ENCODE results near the gene PDE4B. TPM values are rescaled to one million over a fixed set of nuclear protein-coding genes. Genes with fewer than 3 reads are reported as not detected.

Gene PDE4B
- total and polyA plus RNA-seq, 9 of the 15 experiments (the other 6 are each of a cell fraction or from before 2014, with no cell fraction given): 0.09 TPM; not detected in 8

DNA sequence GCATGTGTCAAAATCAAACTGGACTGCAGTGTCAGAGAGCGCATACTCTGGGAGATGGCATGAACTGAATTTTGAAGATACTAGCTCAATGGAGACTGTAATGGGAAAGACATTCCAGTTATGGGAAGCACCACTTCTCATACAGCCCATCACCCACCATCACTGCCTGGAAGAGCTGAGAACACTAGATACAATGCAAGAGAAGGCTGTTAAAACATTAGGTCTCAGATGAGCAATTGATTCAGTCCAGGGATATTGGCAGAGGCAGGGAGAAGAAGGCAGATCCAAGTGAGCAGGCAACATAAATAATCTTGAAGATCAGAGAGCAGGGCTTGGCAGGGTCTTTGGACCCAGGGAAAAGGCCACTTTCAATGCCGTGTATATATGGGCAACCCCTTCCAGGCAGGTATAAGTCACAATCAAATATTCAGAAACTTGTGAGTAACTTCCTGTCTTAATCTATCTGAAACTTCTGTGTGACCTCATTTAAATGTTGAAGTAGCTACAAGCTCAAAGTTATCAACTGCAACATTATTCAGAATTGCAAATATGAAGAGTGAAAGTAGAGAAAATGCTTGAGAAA lies 450.9 kb downstream of the PDE4B start:
- no peaks in the 10 kb centered on the region for H3K9me1 ChIP-seq (ENCODE audit: control insufficient read depth, insufficient read depth, low read length)
- intact Hi-C loops (cut with micrococcal nuclease): loop anchor here (10.0 kb wide), 1 partner anchor 1179 kb away; no protein-coding TSS in a partner anchor
- ChIA-PET CTCF (ENCODE audit: low intra/inter-chr PET ratio) (interaction anchor here (1.4 to 3.4 kb wide), 2 partner anchors 284 to 1975 kb away, joined by 8 to 58 read pairs; no protein-coding TSS in a partner anchor), POLR2A (no interaction called here)
- BruUV-seq (replicated peaks): no TSS peak
- in situ Hi-C loops (cut with MboI): loop anchor here (5.0 to 25.0 kb wide), 4 partner anchors 201 to 1181 kb away; no protein-coding TSS in a partner anchor
- H3K27me3 ChIP-seq (ENCODE audit: control insufficient read depth in 2 of 2, insufficient read depth in 2 of 2, low read length in 2 of 2): peaks cover 0 to 2% of the 10 kb centered on the region in 2 experiments; a peak in 1 of 5 replicates
- H3K9ac ChIP-seq (ENCODE audit: insufficient read depth in 1 of 2, low read depth in 2 of 2, low read length in 2 of 2): no peak overlapping the region
- H3K4me3 ChIP-seq: no peak overlapping the region
- H2AFZ ChIP-seq (ENCODE audit: low read depth, low read length): no peak overlapping the region
- WGBS (ENCODE audit: insufficient coverage, low coverage, missing lambda C conversion rate): 3% methylated on average over 2 of the region's 2 CpGs
- no peaks in the 10 kb centered on the region for H4K20me1 ChIP-seq (replicated peaks; ENCODE audit: control insufficient read depth, insufficient read depth, low read length)
- ATAC-seq: no peak
- no peak for FAIRE-seq
- H3K9me3 ChIP-seq (replicated peaks; ENCODE audit: control insufficient read depth, insufficient read depth, low read depth, low read length): no peaks in the 10 kb centered on the region
- no peak for DNase-seq (ENCODE audit: extremely low read depth in 1 of 4, low spot score in 3 of 4)
- H3K36me3 ChIP-seq (ENCODE audit: control insufficient read depth, insufficient read depth, low read length): no peaks in the 10 kb centered on the region
- no peak overlapping the region for H3K27ac ChIP-seq (ENCODE audit: extremely low read depth, low read depth, low read length)
- H3K4me1 ChIP-seq (replicated peaks in 1 of 2; ENCODE audit: control insufficient read depth in 2 of 2, insufficient read depth in 2 of 2, low read length in 2 of 2): no peaks in the 10 kb centered on the region
- no peak overlapping the region for H3K4me2 ChIP-seq (ENCODE audit: insufficient read depth, low read length)
- no peaks in the 10 kb centered on the region for H3K79me2 ChIP-seq (ENCODE audit: control insufficient read depth, insufficient read depth, low read length)
- no peak for TF ChIP-seq HCFC1 (IDR thresholded peaks at IDR 0.05; ENCODE audit: low read depth, low read length)
- TF ChIP-seq, protein P1, sequence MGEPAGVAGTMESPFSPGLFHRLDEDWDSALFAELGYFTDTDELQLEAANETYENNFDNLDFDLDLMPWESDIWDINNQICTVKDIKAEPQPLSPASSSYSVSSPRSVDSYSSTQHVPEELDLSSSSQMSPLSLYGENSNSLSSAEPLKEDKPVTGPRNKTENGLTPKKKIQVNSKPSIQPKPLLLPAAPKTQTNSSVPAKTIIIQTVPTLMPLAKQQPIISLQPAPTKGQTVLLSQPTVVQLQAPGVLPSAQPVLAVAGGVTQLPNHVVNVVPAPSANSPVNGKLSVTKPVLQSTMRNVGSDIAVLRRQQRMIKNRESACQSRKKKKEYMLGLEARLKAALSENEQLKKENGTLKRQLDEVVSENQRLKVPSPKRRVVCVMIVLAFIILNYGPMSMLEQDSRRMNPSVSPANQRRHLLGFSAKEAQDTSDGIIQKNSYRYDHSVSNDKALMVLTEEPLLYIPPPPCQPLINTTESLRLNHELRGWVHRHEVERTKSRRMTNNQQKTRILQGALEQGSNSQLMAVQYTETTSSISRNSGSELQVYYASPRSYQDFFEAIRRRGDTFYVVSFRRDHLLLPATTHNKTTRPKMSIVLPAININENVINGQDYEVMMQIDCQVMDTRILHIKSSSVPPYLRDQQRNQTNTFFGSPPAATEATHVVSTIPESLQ (CRISPR knock-in tag; IDR thresholded peaks at IDR 0.05): no peak
- TF ChIP-seq SMAD4 (CRISPR knock-in tag; conservative IDR thresholded peaks at IDR 0.05): no peak
- TF ChIP-seq, protein P2, sequence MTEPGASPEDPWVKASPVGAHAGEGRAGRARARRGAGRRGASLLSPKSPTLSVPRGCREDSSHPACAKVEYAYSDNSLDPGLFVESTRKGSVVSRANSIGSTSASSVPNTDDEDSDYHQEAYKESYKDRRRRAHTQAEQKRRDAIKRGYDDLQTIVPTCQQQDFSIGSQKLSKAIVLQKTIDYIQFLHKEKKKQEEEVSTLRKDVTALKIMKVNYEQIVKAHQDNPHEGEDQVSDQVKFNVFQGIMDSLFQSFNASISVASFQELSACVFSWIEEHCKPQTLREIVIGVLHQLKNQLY (CRISPR knock-in tag; conservative IDR thresholded peaks at IDR 0.05): no peak
- TF ChIP-seq, protein P3, sequence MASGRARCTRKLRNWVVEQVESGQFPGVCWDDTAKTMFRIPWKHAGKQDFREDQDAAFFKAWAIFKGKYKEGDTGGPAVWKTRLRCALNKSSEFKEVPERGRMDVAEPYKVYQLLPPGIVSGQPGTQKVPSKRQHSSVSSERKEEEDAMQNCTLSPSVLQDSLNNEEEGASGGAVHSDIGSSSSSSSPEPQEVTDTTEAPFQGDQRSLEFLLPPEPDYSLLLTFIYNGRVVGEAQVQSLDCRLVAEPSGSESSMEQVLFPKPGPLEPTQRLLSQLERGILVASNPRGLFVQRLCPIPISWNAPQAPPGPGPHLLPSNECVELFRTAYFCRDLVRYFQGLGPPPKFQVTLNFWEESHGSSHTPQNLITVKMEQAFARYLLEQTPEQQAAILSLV (tag; IDR thresholded peaks at IDR 0.05): no peak
- TF ChIP-seq KLF6 (CRISPR knock-in tag; IDR thresholded peaks at IDR 0.05; ENCODE audit: borderline replicate concordance): no peak
- TF ChIP-seq RFX5 (IDR thresholded peaks at IDR 0.05; ENCODE audit: low read depth, low read length): no peak
- TF ChIP-seq CBX1 (IDR thresholded peaks at IDR 0.05; ENCODE audit: low read depth): no peak
- TF ChIP-seq NBN (IDR thresholded peaks at IDR 0.05; ENCODE audit: low read depth): no peak
- no peak for TF ChIP-seq ZBTB7A (IDR thresholded peaks at IDR 0.05; ENCODE audit: borderline replicate concordance, control insufficient read depth, low read depth, low read length)
- no peak for TF ChIP-seq JUNB (CRISPR knock-in tag; conservative IDR thresholded peaks at IDR 0.05)
- TF ChIP-seq, protein P4, sequence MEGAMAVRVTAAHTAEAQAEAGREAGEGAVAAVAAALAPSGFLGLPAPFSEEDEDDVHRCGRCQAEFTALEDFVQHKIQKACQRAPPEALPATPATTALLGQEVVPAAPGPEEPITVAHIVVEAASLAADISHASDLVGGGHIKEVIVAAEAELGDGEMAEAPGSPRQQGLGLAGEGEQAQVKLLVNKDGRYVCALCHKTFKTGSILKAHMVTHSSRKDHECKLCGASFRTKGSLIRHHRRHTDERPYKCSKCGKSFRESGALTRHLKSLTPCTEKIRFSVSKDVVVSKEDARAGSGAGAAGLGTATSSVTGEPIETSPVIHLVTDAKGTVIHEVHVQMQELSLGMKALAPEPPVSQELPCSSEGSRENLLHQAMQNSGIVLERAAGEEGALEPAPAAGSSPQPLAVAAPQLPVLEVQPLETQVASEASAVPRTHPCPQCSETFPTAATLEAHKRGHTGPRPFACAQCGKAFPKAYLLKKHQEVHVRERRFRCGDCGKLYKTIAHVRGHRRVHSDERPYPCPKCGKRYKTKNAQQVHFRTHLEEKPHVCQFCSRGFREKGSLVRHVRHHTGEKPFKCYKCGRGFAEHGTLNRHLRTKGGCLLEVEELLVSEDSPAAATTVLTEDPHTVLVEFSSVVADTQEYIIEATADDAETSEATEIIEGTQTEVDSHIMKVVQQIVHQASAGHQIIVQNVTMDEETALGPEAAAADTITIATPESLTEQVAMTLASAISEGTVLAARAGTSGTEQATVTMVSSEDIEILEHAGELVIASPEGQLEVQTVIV (CRISPR knock-in tag; IDR thresholded peaks at IDR 0.05; ENCODE audit: borderline replicate concordance): no peak
- TF ChIP-seq, protein P5, sequence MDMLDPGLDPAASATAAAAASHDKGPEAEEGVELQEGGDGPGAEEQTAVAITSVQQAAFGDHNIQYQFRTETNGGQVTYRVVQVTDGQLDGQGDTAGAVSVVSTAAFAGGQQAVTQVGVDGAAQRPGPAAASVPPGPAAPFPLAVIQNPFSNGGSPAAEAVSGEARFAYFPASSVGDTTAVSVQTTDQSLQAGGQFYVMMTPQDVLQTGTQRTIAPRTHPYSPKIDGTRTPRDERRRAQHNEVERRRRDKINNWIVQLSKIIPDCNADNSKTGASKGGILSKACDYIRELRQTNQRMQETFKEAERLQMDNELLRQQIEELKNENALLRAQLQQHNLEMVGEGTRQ (CRISPR knock-in tag; IDR thresholded peaks at IDR 0.05): no peak
- TF ChIP-seq NCOA2 (IDR thresholded peaks at IDR 0.05; ENCODE audit: partially characterized antibody in 2 of 2): no peak
- TF ChIP-seq RBM17 (IDR thresholded peaks at IDR 0.05; ENCODE audit: borderline replicate concordance, low read depth, low read length): no peak
